Stimulated activated CD8-positive, alpha-beta memory T cell treated with anti-CD3 and anti-CD28 coated beads, Interleukin-12 subunit alpha, Interleukin-12 subunit beta, amount 100 ng/mL, for 24 hours (primary cell): ENCODE measurements around the gene NCKAP5.

Source experiments
- DNase-seq: peaks from one replicate; pipeline ENCODE4 v3.0.0-alpha.2; 2020; ENCODE audit errors: extremely low read depth

The NCKAP5 gene

DNA sequence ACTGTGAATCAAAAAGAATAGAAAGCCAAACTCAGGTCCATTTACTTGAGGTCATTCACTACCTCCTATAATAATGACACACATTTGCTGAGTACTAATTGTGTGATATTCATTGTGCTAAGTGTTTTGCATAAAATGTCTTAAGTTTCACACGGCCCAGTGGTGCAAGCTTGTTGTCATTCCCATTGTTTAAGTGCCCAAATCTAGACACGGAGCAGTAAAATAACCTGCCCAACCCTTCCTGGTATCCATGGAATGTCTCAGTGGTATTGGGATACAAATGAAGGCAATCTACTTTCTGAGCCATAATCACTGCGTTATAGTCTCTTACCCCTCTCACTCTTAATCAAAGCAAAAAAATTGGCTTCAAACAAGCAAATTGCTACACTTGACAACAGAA is 233.3 kb downstream of the NCKAP5 start:
- no peak for DNase-seq

DNA sequence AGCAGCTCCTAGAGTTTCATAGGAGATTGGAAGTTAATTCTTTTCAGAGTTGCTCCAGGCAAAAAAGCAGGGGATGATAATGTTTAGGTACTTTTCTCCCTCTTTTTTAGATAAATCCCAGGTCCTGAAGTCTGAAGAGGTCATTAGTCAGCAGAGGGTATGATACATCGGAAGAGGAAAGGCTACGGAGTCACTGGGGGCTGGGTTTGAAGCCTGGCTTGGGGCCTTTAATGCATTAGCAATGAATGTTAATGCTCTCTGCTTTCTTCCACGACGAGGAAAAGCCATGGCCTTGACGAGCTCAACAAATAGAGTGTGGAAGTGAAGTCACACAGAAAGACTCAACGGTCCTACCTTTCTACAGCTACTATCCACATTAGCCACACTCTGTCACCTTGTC is 235.1 kb downstream of the NCKAP5 start:
- DNase-seq, result no peak

- no peak for DNase-seq
These were observed 236.8 kb downstream of the NCKAP5 start for GRCh38 chr2:133331436-133331835.

DNA sequence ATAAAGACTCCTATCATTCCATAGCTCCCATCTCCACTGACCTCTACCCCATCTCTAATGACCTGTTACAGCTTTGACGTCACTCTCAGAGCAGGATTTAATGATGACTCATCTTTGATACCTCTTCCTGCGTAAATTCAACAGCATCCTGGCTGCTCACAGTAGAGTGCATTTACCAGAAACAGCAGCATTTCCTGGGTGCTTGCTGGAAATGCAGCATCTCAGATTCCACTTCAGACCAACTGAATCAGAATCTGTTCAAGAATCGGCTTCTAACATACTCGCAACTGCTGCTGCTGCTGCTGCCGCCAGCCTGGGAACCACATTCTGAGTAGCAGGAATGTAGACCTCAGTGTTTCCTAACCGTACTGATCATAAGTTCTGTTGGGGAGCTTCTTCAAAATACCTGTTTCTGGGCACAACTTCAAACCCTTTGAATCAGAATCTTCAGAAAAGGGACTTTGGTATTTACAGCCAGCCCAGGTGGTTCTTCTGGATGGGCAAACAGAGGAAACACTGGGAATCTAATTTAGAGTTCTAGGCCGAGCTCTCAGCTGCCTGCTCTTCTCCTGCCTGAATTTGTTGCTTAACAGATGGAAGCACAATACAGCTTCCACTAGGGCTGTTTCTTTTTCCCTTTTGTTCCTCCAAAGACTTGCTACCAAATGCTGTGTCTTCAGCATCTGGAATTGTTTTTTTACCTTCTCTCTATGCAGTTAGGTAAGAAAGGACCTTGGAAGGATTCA is 241.4 kb downstream of the NCKAP5 start:
- DNase-seq, result no peak

DNA sequence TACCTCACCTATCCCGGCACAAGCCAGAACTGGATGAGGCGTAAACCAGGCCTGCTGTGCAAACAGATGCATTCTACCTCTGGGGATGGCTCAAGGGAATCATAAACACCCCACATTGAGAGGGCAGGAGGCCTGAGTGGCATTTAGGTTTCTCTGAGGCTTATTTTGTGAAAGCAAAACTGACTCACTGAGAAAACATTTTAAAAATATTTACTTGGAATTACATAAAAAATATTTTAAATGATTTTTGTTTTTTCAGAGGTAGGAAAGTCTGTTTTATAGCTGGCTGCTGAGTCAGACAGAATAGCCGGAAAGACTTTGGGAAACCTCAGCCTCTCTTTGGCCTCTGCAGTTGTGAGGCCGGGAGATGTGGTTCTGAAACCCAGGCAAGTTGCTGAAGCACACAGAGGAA is 244.1 kb downstream of the NCKAP5 start:
- no peak for DNase-seq

- no peak for DNase-seq
These were observed 245.4 kb downstream of the NCKAP5 start for GRCh38 chr2:133322909-133323308.

DNA sequence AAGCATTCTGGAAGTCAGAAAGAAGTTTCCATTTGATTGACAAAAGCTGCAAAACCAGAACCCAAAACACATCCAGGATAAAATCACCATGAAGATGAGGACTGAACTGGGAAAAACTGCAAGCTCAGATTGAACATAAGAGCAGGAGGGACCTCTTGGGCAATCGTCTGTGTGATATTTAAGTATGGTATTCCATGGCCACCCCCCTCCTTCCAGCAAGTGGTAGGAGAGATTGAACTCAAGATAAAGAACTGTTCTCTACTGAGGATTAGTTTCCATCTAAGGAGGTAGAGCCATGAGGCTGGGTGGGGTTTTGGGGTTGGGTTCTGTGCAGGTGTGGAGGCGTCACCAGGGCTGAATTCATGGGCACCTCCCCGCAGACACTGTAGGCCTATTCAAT is 251.1 kb downstream of the NCKAP5 start:
- DNase-seq, result no peak

DNA sequence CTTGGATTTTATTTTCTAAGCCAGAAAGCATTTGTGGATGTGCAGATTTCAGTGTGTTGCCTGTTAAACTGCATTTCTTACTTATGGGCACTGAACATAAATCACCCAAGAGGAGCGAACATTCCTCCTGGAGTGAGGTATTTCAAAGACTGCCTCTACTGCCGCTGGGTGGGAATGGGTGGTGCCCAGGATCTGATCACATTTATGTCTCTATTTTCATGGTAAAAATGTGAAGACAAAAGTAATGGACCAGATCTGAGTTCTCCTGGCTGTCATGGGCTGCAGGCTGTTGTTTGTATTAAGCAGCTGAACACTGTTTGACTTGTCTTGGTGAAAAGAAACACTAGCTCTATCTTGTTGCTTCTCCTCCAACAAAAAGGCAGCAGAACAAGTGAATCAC is 251.7 kb downstream of the NCKAP5 start:
- no peak for DNase-seq

DNA sequence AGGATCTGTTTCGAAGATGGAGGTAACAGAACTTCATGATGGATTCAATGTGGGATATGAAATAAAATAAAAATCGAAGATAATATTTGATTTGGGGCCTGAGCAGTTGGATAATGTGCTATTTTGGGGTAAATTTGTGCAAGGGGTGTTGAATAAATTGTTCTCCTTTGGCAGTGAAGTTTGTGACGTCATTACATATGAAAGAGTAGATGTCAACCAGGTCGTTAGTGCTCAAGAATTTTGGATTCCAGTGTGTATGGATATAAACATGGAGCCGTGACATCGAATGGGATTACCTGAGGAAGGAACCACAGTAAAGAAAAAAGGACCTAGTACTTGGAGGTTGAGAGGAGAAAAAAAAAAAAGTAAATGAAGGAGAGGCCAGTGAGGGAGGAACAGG is 253.0 kb downstream of the NCKAP5 start:
- DNase-seq, result no peak

- DNase-seq, result no peak
These were observed 253.5 kb downstream of the NCKAP5 start for GRCh38 chr2:133314795-133315194.

DNA sequence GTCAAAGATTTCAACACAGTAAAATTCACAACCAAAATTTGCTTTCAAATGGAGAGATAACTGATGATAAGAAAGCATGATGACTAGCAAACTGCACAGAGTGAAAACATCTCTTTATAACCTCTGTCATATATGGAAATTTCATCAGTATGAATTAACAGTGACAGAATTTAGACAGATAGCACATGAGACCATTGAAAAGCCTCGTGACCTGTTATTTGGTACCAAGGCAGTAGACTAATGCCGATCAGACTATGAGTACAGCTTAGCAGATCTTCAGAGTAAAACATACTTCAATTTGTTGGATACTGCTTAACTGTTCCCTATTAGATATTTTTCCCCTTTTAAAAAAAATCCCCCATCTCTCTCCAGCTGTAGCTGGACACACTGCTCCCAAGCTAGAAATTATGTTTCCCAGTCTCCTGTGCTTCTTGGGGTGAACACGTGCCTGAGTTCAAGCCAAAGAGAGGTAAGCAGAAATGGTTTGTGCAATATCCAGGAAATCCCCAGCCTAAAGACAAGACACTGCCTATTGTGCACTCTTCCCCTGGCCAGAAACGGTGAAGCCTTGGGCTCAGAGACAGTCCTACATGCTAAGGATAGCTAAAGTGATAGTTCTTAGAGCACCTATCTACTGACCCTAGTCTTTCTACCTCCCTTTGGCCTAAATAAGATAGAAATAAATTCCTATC is 256.1 kb downstream of the NCKAP5 start:
- no peak for DNase-seq

- no peak for DNase-seq
These were observed 262.0 kb downstream of the NCKAP5 start for GRCh38 chr2:133306236-133306635.

- DNase-seq, result no peak
These were observed 263.9 kb downstream of the NCKAP5 start for GRCh38 chr2:133304344-133304743.

DNA sequence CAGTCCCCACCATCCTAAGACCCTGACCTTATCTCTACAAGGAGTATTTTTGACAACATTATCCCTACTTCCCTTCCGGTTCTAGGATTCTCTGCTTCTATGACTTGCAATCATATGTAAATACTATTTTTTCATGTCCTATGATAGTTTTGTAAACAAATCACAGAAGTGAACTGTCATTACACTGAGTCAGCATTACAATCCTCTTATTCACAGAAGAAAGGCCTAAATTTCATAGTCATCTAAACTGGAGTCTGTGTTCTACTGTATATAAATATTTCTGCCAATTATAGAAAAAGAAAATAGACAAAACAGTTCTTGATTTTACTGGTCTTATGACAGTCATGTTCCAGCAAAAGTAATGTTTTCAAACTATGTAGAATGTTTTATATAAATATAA is 265.1 kb downstream of the NCKAP5 start:
- no peak for DNase-seq

DNA sequence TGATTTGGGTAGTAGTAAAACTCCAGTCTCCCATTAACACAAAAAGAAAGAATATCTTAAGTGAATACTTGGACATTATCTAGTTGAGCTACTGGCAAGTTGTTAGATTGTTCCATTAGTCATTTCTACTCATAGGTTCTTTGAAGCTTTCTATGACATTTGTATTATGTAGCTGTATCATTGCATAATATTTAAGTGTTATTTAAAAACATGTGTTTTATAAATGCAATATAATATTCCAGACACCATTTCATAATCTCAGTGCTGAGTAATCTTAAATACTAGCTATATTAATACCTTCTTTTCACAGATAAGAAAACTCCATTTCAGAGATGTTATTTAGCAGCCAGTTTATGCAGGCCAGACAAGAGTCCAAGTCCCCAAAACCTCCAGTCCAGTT is 271.9 kb downstream of the NCKAP5 start:
- no peak for DNase-seq

- no peak for DNase-seq
These were observed 274.5 kb downstream of the NCKAP5 start for GRCh38 chr2:133293544-133294353.

- no peak for DNase-seq
These were observed 276.0 kb downstream of the NCKAP5 start for GRCh38 chr2:133292259-133292658.

DNA sequence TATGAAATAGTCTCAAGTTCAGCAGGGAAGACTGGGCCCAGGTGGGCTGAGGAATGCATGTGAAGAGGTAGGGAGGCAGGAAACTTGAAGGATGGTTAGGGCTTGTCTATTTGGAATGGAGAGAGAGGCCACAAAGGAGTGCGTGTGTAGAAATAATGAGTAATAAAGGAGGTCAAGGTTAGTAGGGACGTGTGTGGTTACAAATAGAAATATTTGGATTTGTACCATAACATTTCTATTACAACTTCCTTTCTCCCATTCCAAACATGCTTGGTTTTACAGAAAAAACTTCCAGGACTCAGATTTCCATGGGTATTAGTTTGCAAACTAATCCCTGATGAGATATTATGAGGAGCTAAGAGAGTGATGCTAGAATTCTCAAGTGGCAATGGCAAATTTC is 280.6 kb downstream of the NCKAP5 start:
- no peak for DNase-seq

- no peak for DNase-seq
These were observed 281.8 kb downstream of the NCKAP5 start for GRCh38 chr2:133286326-133286922.

GRCh38 chr2:133273031-133273430 is 295.2 kb downstream of the NCKAP5 start:
- no peak for DNase-seq

DNA sequence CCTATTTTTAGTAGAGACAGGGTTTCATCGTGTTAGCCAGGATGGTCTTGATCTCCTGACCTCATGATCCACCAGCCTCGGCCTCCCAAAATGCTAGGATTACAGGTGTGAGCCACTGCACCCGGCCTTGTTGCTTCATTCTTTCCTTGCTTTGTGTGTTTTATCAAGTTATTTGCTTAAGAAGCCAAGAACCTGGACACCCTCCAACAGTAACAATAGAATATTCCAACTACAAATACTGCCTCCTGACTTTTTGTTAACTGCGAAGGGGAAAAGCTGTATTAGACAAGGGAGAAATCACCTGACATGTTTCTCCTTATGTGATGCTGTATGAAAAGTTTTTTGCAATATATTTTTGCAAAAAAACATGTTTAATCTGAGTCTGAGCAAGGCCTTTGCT is 297.2 kb downstream of the NCKAP5 start:
- no peak for DNase-seq

- DNase-seq, result no peak
These were observed 297.7 kb downstream of the NCKAP5 start for GRCh38 chr2:133270550-133270949.
